ENCODE measurements around the gene GALNT12. TPM values are rescaled to one million over a fixed set of nuclear protein-coding genes. Genes with fewer than 3 reads are reported as not detected.

The GALNT12 gene
- total RNA-seq, 1 donor from 2014 or later, result 46.5 TPM

DNA sequence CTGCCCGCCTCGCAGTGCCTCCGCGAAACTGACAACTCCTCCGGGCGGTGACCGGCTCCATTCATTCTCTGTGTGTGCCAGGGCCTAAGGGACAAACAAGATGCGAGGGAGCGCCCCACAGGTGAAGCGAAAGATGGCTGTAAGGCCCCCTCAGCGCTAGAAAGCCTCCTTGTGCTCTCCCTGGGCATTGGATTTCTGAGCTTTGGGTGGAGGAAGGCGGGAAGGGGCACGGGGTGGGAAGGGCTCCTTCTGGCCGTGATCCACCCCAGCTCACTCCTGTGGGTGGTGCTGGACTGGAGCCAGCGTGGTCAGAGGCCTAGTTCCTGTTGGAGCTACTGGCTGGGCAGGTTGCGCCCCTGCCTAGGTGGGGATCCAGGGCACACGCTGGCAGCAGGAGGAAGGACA is 943 bp downstream of the GALNT12 start:
- H3K27me3 Mint-ChIP-seq (ENCODE audit: insufficient read depth, low read depth), result peaks cover 12% of the 10 kb centered on the region
- H3K4me2 ChIP-seq, result peak overlapping the region; percentile 98
- H3K36me3 ChIP-seq, result no peaks in the 10 kb centered on the region
- no peak overlapping the region for H2AFZ ChIP-seq (replicated peaks)
- H3K9me3 Mint-ChIP-seq, result peaks cover 2% of the 10 kb centered on the region
- no peak overlapping the region for H3K27ac ChIP-seq
- TF ChIP-seq EZH2 (IDR thresholded peaks at IDR 0.05) (no peak), EZH2phosphoT487 (IDR thresholded peaks at IDR 0.05) (no peak)
- TF ChIP-seq, protein P1, sequence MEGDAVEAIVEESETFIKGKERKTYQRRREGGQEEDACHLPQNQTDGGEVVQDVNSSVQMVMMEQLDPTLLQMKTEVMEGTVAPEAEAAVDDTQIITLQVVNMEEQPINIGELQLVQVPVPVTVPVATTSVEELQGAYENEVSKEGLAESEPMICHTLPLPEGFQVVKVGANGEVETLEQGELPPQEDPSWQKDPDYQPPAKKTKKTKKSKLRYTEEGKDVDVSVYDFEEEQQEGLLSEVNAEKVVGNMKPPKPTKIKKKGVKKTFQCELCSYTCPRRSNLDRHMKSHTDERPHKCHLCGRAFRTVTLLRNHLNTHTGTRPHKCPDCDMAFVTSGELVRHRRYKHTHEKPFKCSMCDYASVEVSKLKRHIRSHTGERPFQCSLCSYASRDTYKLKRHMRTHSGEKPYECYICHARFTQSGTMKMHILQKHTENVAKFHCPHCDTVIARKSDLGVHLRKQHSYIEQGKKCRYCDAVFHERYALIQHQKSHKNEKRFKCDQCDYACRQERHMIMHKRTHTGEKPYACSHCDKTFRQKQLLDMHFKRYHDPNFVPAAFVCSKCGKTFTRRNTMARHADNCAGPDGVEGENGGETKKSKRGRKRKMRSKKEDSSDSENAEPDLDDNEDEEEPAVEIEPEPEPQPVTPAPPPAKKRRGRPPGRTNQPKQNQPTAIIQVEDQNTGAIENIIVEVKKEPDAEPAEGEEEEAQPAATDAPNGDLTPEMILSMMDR (IDR thresholded peaks at IDR 0.05), result no peak
- H3K27me3 ChIP-seq, result peaks cover 3% of the 10 kb centered on the region
- peak overlapping the region; percentile 15 for H3K27ac Mint-ChIP-seq
- H4K20me1 ChIP-seq (ENCODE audit: low read depth), result peaks cover 11% of the 10 kb centered on the region
- peaks cover 5% of the 10 kb centered on the region for H3K36me3 Mint-ChIP-seq
- H3K4me3 Mint-ChIP-seq, result peak overlapping the region; percentile 90
- peak overlapping the region; percentile 67 for H3K4me3 ChIP-seq
- H3K9me3 ChIP-seq (ENCODE audit: low read depth), result no peaks in the 10 kb centered on the region
- peaks cover 47% of the 10 kb centered on the region for H3K4me1 Mint-ChIP-seq
- H3K9ac ChIP-seq, result no peak overlapping the region
- no peak for DNase-seq (ENCODE audit: low spot score)
- H3F3A ChIP-seq (ENCODE audit: low read depth), result peaks cover 36% of the 10 kb centered on the region
- peaks cover 20% of the 10 kb centered on the region for H3K79me2 ChIP-seq (ENCODE audit: low read depth)
- H3K4me1 ChIP-seq, result peaks cover 29% of the 10 kb centered on the region

DNA sequence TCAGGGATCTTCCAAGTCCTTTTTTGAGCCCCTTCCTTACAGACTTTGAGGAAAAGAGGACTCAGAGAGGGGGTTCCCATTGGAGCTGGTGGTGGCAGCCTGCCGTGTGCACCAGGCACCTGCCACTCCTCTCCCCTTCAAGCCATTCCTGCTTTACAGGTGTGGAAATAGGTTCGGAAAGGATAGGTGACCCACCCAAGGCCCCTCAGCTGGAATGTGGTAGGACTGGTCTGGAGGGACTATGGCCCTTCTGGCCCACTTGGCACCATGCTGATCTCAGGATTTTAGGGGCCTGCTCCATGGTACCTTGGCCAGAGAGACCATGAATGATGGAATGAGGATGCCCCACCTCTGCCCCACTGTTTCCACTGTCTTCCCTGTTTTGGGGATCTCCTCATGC is 1.4 kb downstream of the GALNT12 start:
- no peak for DNase-seq (ENCODE audit: low spot score)
- Mint-ChIP-seq H3K27ac (peak overlapping the region; percentile 96), H3K4me1 (peaks cover 47% of the 10 kb centered on the region)

DNA sequence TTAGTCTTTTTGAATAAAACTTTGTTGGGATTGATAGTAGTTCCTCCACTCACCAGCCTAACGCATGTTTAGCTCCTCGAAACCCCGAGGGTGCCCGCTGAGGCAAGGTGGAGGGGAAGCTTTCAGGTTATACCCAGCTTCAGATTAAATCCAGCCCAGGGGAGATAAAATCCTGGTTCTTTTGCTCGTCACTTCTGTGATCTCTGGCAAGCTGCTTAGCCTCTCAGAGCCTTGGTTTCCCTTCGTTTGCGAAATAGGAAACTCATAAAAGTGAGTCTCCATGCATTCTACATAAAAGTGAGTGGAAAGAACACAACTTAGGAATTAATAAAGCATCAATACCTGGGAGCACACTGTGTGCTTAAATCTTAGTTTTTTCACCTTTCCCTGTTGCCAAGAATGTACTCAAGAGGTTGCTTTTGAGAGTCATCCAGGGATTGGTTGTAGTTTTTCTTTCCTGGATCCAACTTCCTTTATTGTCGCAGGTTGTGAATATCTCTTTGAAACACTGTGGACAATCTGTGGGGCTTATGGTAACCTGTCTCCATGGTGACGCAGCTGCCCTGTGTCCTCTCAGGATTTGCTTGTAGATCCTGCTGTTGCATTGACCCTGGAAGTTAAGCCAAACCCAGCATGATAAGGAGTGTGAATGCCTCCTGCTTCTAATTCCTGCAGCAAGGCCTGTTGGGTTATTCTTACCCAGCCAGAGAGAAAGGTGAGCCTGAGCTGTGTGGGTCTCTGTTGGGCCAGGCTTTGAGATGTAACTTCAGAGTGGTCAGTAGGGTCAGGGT is 2.0 kb downstream of the GALNT12 start:
- Histone ChIP-seq H3K27ac (no peak overlapping the region), H3K27me3 (peaks cover 3% of the 10 kb centered on the region), H3K4me2 (peak overlapping the region; percentile 98), H3K9me3 (ENCODE audit: low read depth) (no peaks in the 10 kb centered on the region), H3K36me3 (no peaks in the 10 kb centered on the region), H3K4me3 (no peak overlapping the region), H3K79me2 (ENCODE audit: low read depth) (peaks cover 20% of the 10 kb centered on the region), H4K20me1 (ENCODE audit: low read depth) (peaks cover 11% of the 10 kb centered on the region), H3K9ac (no peak overlapping the region), H3F3A (ENCODE audit: low read depth) (peaks cover 36% of the 10 kb centered on the region), H3K4me1 (peaks cover 29% of the 10 kb centered on the region), H2AFZ (replicated peaks) (no peak overlapping the region)
- peaks cover 10% of the 10 kb centered on the region for H3K36me3 Mint-ChIP-seq
- no peak for TF ChIP-seq EZH2 (IDR thresholded peaks at IDR 0.05)
- TF ChIP-seq EZH2phosphoT487 (IDR thresholded peaks at IDR 0.05), result no peak
- TF ChIP-seq, protein P1 (IDR thresholded peaks at IDR 0.05), result no peak
- peak overlapping the region; percentile 96 for H3K27ac Mint-ChIP-seq
- peak overlapping the region; percentile 90 for H3K4me3 Mint-ChIP-seq
- H3K27me3 Mint-ChIP-seq (ENCODE audit: insufficient read depth, low read depth), result peaks cover 12% of the 10 kb centered on the region
- DNase-seq (ENCODE audit: low spot score), result peak; percentile 74
- peaks cover 4% of the 10 kb centered on the region for H3K9me3 Mint-ChIP-seq
- peaks cover 47% of the 10 kb centered on the region for H3K4me1 Mint-ChIP-seq

More for the DNA sequence above, 1.4 kb downstream of the GALNT12 start:
- peaks cover 11% of the 10 kb centered on the region for H4K20me1 ChIP-seq (ENCODE audit: low read depth)
- no peak overlapping the region for H3K9ac ChIP-seq
- H3K36me3 Mint-ChIP-seq, result peaks cover 6% of the 10 kb centered on the region
- peaks cover 12% of the 10 kb centered on the region for H3K27me3 Mint-ChIP-seq (ENCODE audit: insufficient read depth, low read depth)
- H3K4me3 ChIP-seq, result peak overlapping the region; percentile 67
- peaks cover 3% of the 10 kb centered on the region for H3K27me3 ChIP-seq
- H3K79me2 ChIP-seq (ENCODE audit: low read depth), result peaks cover 20% of the 10 kb centered on the region
- no peaks in the 10 kb centered on the region for H3K36me3 ChIP-seq
- no peaks in the 10 kb centered on the region for H3K9me3 ChIP-seq (ENCODE audit: low read depth)
- H3K4me2 ChIP-seq, result peak overlapping the region; percentile 98
- H3K4me3 Mint-ChIP-seq, result peak overlapping the region; percentile 90
- peaks cover 29% of the 10 kb centered on the region for H3K4me1 ChIP-seq
- TF ChIP-seq EZH2phosphoT487 (IDR thresholded peaks at IDR 0.05), result no peak
- no peak overlapping the region for H2AFZ ChIP-seq (replicated peaks)
- peaks cover 36% of the 10 kb centered on the region for H3F3A ChIP-seq (ENCODE audit: low read depth)
- peaks cover 2% of the 10 kb centered on the region for H3K9me3 Mint-ChIP-seq
- H3K27ac ChIP-seq, result no peak overlapping the region

Data from neural progenitor cell (in vitro differentiated cells).